SK-N-SH (cell line): ENCODE data around the gene LYZL6. TPM values are rescaled to one million over a fixed set of nuclear protein-coding genes. Genes with fewer than 3 reads are reported as not detected.
A peak's percentile ranks its signal among the peaks of the same experiment; 100 is the strongest.

ENCODE experiments used
- CTCF ChIA-PET: fragments of 300-600, 350-600 bp; formaldehyde crosslinking; extraction: SDS; loops from one replicate; lab custom pipeline; 2021; lab: Yijun Ruan, JAX
- POLR2A ChIA-PET: fragments of 350-600 bp; sonication (Branson Sonifier 250); formaldehyde crosslinking; extraction: SDS; loops from one replicate; lab custom pipeline; 2020; ENCODE audit warnings: antibody characterized with exemption, inconsistent platforms; lab: Yijun Ruan, JAX
- DNase-seq: peaks from one replicate; pipeline ENCODE4 v3.0.0; 2012
- H2AFZ ChIP-seq: fragments of 200-600 bp; sonication (generic); 2 replicates; pipeline ENCODE4 v1.8.1; 2016; ENCODE audit warnings: antibody characterized with exemption, mild to moderate bottlenecking, low read depth
- H3F3A ChIP-seq: fragments of 200-600 bp; sonication (generic); replicated peaks from 2 replicates; pipeline ENCODE3; 2016; ENCODE audit warnings: antibody characterized with exemption, mild to moderate bottlenecking; ENCODE audit not compliant: insufficient read depth
- H3K27ac ChIP-seq, 2 experiments: fragments of 200-500 bp in 1 of 2; fragments of 200-600 bp in 1 of 2; sonication (Bioruptor generic) in 1 of 2; sonication (generic), shearing (Covaris generic) in 1 of 2; 2 replicates each; pipeline versions ENCODE4 v1.5.1 to v1.6.1; 2014 to 2016; ENCODE audit warnings: low read depth in 2 of 2, inconsistent platforms in 1 of 2, low read length in 1 of 2, mild to moderate bottlenecking in 1 of 2, mixed read lengths in 1 of 2
- H3K27me3 ChIP-seq: fragments of 200-600 bp; sonication (generic), shearing (Covaris generic); 2 replicates; pipeline ENCODE4 v1.6.1; 2016; ENCODE audit warnings: mixed run types; ENCODE audit not compliant: insufficient read depth
- H3K36me3 ChIP-seq, 2 experiments: fragments of 200-500 bp in 1 of 2; fragments of 200-600 bp in 1 of 2; sonication (Bioruptor generic) in 1 of 2; sonication (generic) in 1 of 2; replicated peaks in 1 of 2; 2 replicates each; pipeline versions ENCODE3 to v1.5.1; 2014 to 2016; ENCODE audit warnings: low read length in 1 of 2, mild to moderate bottlenecking in 1 of 2; ENCODE audit not compliant: insufficient read depth in 2 of 2, control insufficient read depth in 1 of 2
- H3K4me1 ChIP-seq, 2 experiments: fragments of 200-500 bp in 1 of 2; fragments of 200-600 bp in 1 of 2; sonication (Bioruptor generic) in 1 of 2; sonication (generic), shearing (Covaris generic) in 1 of 2; 2 replicates each; pipeline versions ENCODE4 v1.5.1 to v1.6.1; 2014 to 2016; ENCODE audit warnings: low read depth in 1 of 2, low read length in 1 of 2, mixed run types in 1 of 2; ENCODE audit not compliant: insufficient read depth in 2 of 2, control insufficient read depth in 1 of 2
- H3K4me2 ChIP-seq: fragments of 200-600 bp; sonication (generic), shearing (Covaris generic); 2 replicates; pipeline ENCODE4 v1.6.1; 2017; ENCODE audit warnings: mixed run types
- H3K4me3 ChIP-seq, 2 experiments: fragments of 200-500 bp in 1 of 2; fragments of 200-600 bp in 1 of 2; sonication (Bioruptor generic) in 1 of 2; sonication (generic), shearing (Covaris generic) in 1 of 2; 2 replicates each; pipeline versions ENCODE4 v1.5.1 to v1.8.1; 2014 to 2016; ENCODE audit warnings: low read depth in 2 of 2, inconsistent platforms in 1 of 2, low read length in 1 of 2, mild to moderate bottlenecking in 1 of 2, mixed read lengths in 1 of 2, moderate library complexity in 1 of 2
- H3K79me2 ChIP-seq: fragments of 200-600 bp; sonication (generic); 2 replicates; pipeline ENCODE4 v1.8.1; 2017; ENCODE audit warnings: mild to moderate bottlenecking; ENCODE audit not compliant: insufficient read depth
- H3K9ac ChIP-seq: fragments of 200-600 bp; sonication (generic); 2 replicates; pipeline ENCODE4 v1.6.1; 2017; ENCODE audit warnings: mixed run types
- H3K9me2 ChIP-seq: fragments of 200-600 bp; sonication (generic); 2 replicates; pipeline ENCODE4 v1.6.1; 2017; ENCODE audit warnings: mixed run types
- H3K9me3 ChIP-seq: fragments of 200-600 bp; sonication (generic); 2 replicates; pipeline ENCODE4 v1.6.1; 2017; ENCODE audit warnings: mixed run types, mild to moderate bottlenecking, moderate library complexity
- H4K20me1 ChIP-seq: fragments of 200-600 bp; sonication (generic); 2 replicates; pipeline ENCODE4 v1.6.1; 2017; ENCODE audit warnings: mild to moderate bottlenecking, mixed run types; ENCODE audit not compliant: insufficient read depth
- CTCF ChIP-seq: fragments of 200-600 bp; sonication (generic); IDR thresholded peaks from 2 replicates; pipeline ENCODE4 v1.6.1; 2017; ENCODE audit warnings: antibody characterized with exemption, mild to moderate bottlenecking, moderate library complexity
- EP300 ChIP-seq, 2 experiments: IDR thresholded peaks; 2 replicates each; pipeline versions ENCODE4 v1.4.0 to v1.6.1; 2012; ENCODE audit warnings: borderline replicate concordance in 1 of 2, low read depth in 1 of 2, low read length in 1 of 2
- FOXM1 ChIP-seq: IDR thresholded peaks from 2 replicates; pipeline ENCODE4 v1.4.0; 2012; ENCODE audit warnings: low read depth, mild to moderate bottlenecking
- MEF2A ChIP-seq: IDR thresholded peaks from 2 replicates; pipeline ENCODE4 v1.4.0; 2012; ENCODE audit warnings: low read depth, borderline replicate concordance
- NRF1 ChIP-seq: IDR thresholded peaks from 2 replicates; pipeline ENCODE4 v1.6.1; 2012; ENCODE audit warnings: low read depth, mild to moderate bottlenecking, low read length
- PBX3 ChIP-seq: IDR thresholded peaks from 2 replicates; pipeline ENCODE4; 2012
- POLR2AphosphoS5 ChIP-seq: IDR thresholded peaks from 2 replicates; pipeline ENCODE4 v1.6.1; 2012; ENCODE audit warnings: low read depth, low read length
- REST ChIP-seq: IDR thresholded peaks from 2 replicates; pipeline ENCODE4 v1.6.1; 2012; ENCODE audit warnings: mild to moderate bottlenecking, low read depth, low read length, moderate library complexity
- RFX5 ChIP-seq: IDR thresholded peaks from 2 replicates; pipeline ENCODE4 v1.6.1; 2012; ENCODE audit warnings: mild to moderate bottlenecking, improper control_type of control experiment, low read length
- RXRA ChIP-seq: IDR thresholded peaks from 2 replicates; pipeline ENCODE4 v1.4.0; 2012; ENCODE audit warnings: low read depth, mild to moderate bottlenecking, borderline replicate concordance
- SIN3A ChIP-seq: IDR thresholded peaks from 2 replicates; pipeline ENCODE4 v1.6.1; 2012; ENCODE audit warnings: low read depth, mild to moderate bottlenecking, low read length, moderate library complexity, borderline replicate concordance
- SMC3 ChIP-seq: IDR thresholded peaks from 2 replicates; pipeline ENCODE4 v1.6.1; 2012; ENCODE audit warnings: low read depth, low read length, improper control_type of control experiment
- TAF1 ChIP-seq: IDR thresholded peaks from 2 replicates; pipeline ENCODE4 v1.6.1; 2012; ENCODE audit warnings: low read depth, mild to moderate bottlenecking, low read length, moderate library complexity, borderline replicate concordance
- TCF12 ChIP-seq: IDR thresholded peaks from 2 replicates; pipeline ENCODE4 v1.4.0; 2012
- USF1 ChIP-seq: IDR thresholded peaks from 2 replicates; pipeline ENCODE4 v1.4.0; 2012; ENCODE audit warnings: low read depth, borderline replicate concordance
- USF2 ChIP-seq: fragments of 150-350 bp; IDR thresholded peaks from 2 replicates; pipeline ENCODE4 v1.6.1; 2017; ENCODE audit warnings: antibody characterized with exemption, low read length, low read depth, borderline replicate concordance
- WGBS: methylation state at CpG from one replicate; pipeline ENCODE4 v1.1.6; 2017; ENCODE audit warnings: low lambda C conversion rate; 5-methylcytosine and 5-hydroxymethylcytosine counted together
- polyA plus RNA-seq, 3 experiments: library from polyadenylated mRNA; depleted of rRNA; stranded (reverse); fragments of >200 nt; gene quantifications; 2 replicates each; pipeline ENCODE4 v1.2.3, GENCODE V29; 2012

The LYZL6 gene
- polyA plus RNA-seq, 1 of the 3 experiments (the other 2 are of a cell fraction): not detected

GRCh38 chr17:35889818-35890773 is 53.4 kb downstream of the LYZL6 start (continued):
- no peak for TF ChIP-seq EP300 (IDR thresholded peaks at IDR 0.05; ENCODE audit: borderline replicate concordance in 1 of 2, low read depth in 1 of 2, low read length in 1 of 2)
- TF ChIP-seq RXRA: no peak
- no peak for TF ChIP-seq REST
- no peak for TF ChIP-seq TAF1
- TF ChIP-seq MEF2A: no peak
- no peak for TF ChIP-seq NRF1
- no peak for TF ChIP-seq POLR2AphosphoS5
- TF ChIP-seq TCF12: 0 out of 2 replicates have a peak, but pooled peaks have one; percentile 9

- Histone ChIP-seq H3K9me3 (no peaks in the 10 kb centered on the region), H3K36me3 (no peaks in the 10 kb centered on the region), H3K4me3 (no peak overlapping the region), H3K4me1 (peaks cover 4 to 8% of the 10 kb centered on the region in 2 experiments; a peak in 2 of 4 replicates), H3K79me2 (no peaks in the 10 kb centered on the region), H3K27me3 (no peaks in the 10 kb centered on the region), H4K20me1 (no peaks in the 10 kb centered on the region), H2AFZ (no peak overlapping the region), H3K4me2 (no peak overlapping the region), H3K9me2 (no peaks in the 10 kb centered on the region), H3K27ac (no peak overlapping the region), H3K9ac (no peak overlapping the region), H3F3A (no peaks in the 10 kb centered on the region)
- ChIA-PET CTCF (interaction anchor here (0.8 to 1.5 kb wide), 3 partner anchors 11 to 40 kb away, joined by 3 to 6 read pairs (median 4); no protein-coding TSS in a partner anchor), POLR2A (no interaction called here)
- TF ChIP-seq CTCF: no peak
- no peak for TF ChIP-seq USF1
- no peak for TF ChIP-seq SIN3A
- no peak for TF ChIP-seq POLR2AphosphoS5
- no peak for TF ChIP-seq FOXM1
- TF ChIP-seq RFX5: no peak
- no peak for TF ChIP-seq PBX3
- TF ChIP-seq EP300 (IDR thresholded peaks at IDR 0.05; ENCODE audit: borderline replicate concordance in 1 of 2, low read depth in 1 of 2, low read length in 1 of 2): no peak
- no peak for TF ChIP-seq SMC3
- TF ChIP-seq USF2: no peak
- no peak for DNase-seq
- WGBS: 75% methylated on average over 2 of the region's 2 CpGs
Measured at GRCh38 chr17:35889241-35889640, 54.3 kb downstream of the LYZL6 start.
